ENCODE data around the gene ADORA1.

The ADORA1 gene

GRCh38 chr1:203140743-203141520, 13.4 kb downstream of the ADORA1 start:
- no peak for DNase-seq (ENCODE audit: low spot score)

GRCh38 chr1:203142124-203142523, 14.6 kb downstream of the ADORA1 start:
- DNase-seq (ENCODE audit: low spot score), result no peak

GRCh38 chr1:203142684-203143408, 15.3 kb downstream of the ADORA1 start:
- no peak for DNase-seq (ENCODE audit: low spot score)

GRCh38 chr1:203143641-203144040, 16.1 kb downstream of the ADORA1 start:
- DNase-seq (ENCODE audit: low spot score), result no peak

GRCh38 chr1:203144661-203145060, 17.1 kb downstream of the ADORA1 start:
- no peak for DNase-seq (ENCODE audit: low spot score)

- no peak for DNase-seq (ENCODE audit: low spot score)
These were observed 18.0 kb downstream of the ADORA1 start for GRCh38 chr1:203145321-203146041.

- no peak for DNase-seq (ENCODE audit: low spot score)
These were observed 18.5 kb downstream of the ADORA1 start for GRCh38 chr1:203146042-203146369.

- no peak for DNase-seq (ENCODE audit: low spot score)
These were observed 19.0 kb downstream of the ADORA1 start for GRCh38 chr1:203146537-203146936.

- no peak for DNase-seq (ENCODE audit: low spot score)
These were observed 19.9 kb downstream of the ADORA1 start for GRCh38 chr1:203147376-203147775.

- DNase-seq (ENCODE audit: low spot score), result no peak
These were observed 20.6 kb downstream of the ADORA1 start for GRCh38 chr1:203148127-203148526.

- no peak for DNase-seq (ENCODE audit: low spot score)
These were observed 21.1 kb downstream of the ADORA1 start for GRCh38 chr1:203148579-203148978.

GRCh38 chr1:203149188-203149840, 21.8 kb downstream of the ADORA1 start:
- DNase-seq (ENCODE audit: low spot score), result no peak

- no peak for DNase-seq (ENCODE audit: low spot score)
These were observed 23.2 kb downstream of the ADORA1 start for GRCh38 chr1:203150511-203151297.

- DNase-seq (ENCODE audit: low spot score), result no peak
These were observed 24.0 kb downstream of the ADORA1 start for GRCh38 chr1:203151362-203152157.

GRCh38 chr1:203152158-203153034, 24.9 kb downstream of the ADORA1 start:
- no peak for DNase-seq (ENCODE audit: low spot score)

- DNase-seq (ENCODE audit: low spot score), result no peak
These were observed 25.8 kb downstream of the ADORA1 start for GRCh38 chr1:203153051-203153988.

GRCh38 chr1:203153989-203154821, 26.7 kb downstream of the ADORA1 start:
- DNase-seq (ENCODE audit: low spot score), result no peak

GRCh38 chr1:203156280-203156679, 28.8 kb downstream of the ADORA1 start:
- no peak for DNase-seq (ENCODE audit: low spot score)

Data from CD4-positive, alpha-beta T cell treated with Interleukin-6 at 100 ng/mL for 8 hours (primary cell).